Measurements from ENCODE around the gene PTPRC.

Gene PTPRC

DNA sequence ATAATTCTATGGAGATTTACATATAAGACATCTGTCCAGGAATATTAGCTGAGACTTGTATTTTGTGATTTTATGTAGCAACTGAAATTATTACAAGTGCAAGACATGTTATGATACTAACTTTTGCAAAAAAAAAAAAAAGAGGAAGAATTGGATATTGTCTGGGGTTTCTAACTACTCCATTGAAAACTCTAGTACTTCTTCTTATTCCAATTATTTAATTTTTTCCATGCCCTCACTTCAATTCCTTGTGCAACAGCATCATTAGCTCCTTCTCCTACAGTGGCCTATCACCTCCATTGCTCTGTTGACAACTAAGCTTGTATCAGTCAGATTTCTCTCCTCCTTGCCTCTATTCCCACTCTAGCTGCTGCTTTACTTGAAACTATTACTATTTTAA lies 126.6 kb downstream of the PTPRC start:
- DNase-seq: no peak

DNA sequence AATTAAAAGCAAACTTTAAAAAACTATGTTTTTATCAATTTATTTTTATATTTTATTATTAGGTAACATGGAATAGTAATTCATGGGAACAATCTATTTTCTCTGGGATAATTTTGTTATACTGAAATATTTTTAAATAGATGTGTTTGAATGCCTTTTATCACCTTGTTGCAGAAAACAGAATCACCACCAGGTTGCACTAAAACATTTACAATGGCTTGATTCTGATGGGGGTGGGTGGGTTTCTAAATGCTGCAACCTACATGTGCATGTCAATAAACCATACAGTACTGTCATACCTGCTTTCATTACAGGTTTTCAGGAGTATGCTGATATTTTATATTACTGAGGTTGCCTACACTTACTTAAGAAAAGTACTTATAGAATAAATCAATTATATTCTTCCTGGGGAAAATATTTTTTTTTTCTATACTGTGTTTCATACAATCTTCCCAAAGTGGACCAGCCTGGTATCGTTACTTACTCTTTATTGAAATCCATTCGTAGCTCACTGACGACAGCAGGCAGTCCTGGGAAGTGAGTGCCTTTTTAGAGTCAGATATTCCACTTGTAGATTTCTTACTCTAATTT lies 132.8 kb downstream of the PTPRC start:
- peak; percentile 21 for DNase-seq

DNA sequence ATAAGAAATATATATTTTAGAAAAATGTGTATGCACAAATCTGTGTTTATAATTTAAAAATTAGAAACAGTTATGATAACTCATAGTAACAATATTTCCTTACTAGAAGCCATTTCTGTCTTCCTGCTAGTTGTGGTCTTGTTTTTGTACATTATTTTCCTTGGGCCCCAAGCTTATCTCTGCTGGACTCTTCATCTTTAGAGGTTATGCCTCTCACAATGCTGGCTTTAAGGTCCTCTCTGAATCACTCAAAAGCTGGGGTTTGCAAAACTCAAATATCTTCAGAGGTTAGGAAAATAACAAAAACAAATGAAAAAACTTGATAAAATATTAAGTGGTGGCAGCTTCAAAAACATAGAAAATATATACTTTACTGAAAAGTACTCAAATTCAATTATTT lies 133.8 kb downstream of the PTPRC start:
- no peak for DNase-seq

- DNase-seq: no peak
Observed at GRCh38 chr1:198773030-198773429, 134.2 kb downstream of the PTPRC start.

- DNase-seq: no peak
Observed at GRCh38 chr1:198773523-198773922, 134.7 kb downstream of the PTPRC start.

- DNase-seq: no peak
Observed at GRCh38 chr1:198774421-198774820, 135.6 kb downstream of the PTPRC start.

- no peak for DNase-seq
Observed at GRCh38 chr1:198775606-198776005, 136.8 kb downstream of the PTPRC start.

GRCh38 chr1:198776602-198777029 lies 137.8 kb downstream of the PTPRC start:
- DNase-seq: no peak

GRCh38 chr1:198778049-198778448 lies 139.2 kb downstream of the PTPRC start:
- DNase-seq: no peak

DNA sequence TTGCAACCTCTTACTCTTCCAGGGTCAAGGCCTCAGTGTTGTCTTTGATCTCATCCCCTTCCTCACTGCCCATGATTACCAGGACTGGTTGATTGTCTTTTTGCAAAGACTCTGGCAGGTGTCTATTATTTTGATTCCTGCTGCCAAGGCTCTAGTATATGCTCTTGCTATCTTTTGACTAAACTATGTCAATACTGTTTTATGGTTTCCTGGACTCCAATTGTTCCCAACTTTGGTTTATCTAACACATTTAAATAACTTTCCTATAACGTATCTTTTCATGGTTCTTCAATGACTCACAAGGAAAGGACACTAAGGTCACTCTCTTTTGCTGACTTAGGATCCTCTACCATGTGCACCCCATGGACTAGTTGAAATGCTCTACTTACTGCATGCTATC lies 141.5 kb downstream of the PTPRC start:
- DNase-seq: no peak

DNA sequence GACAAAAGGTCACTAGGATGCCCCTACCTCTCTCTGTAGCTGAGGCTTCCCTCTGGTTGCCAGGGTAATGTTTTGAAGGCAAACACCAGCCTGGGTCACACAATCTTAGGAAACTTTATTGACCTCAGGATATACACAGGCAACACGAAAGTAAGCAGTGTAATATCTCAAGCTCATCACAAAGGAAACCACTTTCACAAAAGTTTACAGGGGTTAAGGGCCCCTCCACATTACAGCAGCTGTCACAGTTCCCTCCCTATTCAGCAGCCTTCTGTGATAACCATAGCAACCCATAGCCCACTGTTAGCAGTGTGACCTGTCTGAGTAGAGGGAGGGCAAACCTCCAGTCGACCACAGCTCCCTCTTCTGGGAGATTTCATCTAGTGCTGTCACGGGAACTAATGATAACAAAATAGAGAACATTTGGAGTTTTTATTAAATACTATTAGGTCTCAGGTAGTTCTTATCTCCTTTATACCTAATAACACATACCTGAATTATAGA lies 149.8 kb downstream of the PTPRC start:
- peak; percentile 53 for DNase-seq

DNA sequence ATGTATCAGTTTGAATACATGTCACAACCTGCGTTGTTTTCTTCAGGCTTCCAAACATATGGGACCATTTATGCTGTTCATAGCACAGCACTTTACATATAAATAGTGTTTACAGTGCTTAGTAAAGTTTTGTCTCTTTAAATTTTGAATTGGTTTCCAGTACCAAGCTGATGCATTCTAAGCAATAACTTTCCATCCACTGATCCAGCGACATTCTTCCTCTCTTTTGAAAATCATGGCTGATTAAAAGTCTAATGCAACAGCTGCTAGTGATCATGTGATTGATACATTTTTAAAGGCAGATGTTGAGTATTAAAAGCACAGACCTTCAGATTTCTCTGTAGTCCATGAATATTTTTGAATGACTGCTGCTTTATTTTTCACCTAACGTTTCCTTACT lies 154.9 kb downstream of the PTPRC start:
- DNase-seq: no peak

- DNase-seq: no peak
Observed at GRCh38 chr1:198794498-198794897, 155.7 kb downstream of the PTPRC start.

GRCh38 chr1:198797656-198798055 lies 158.8 kb downstream of the PTPRC start:
- no peak for DNase-seq

- no peak for DNase-seq
Observed at GRCh38 chr1:198798923-198799386, 160.1 kb downstream of the PTPRC start.

DNA sequence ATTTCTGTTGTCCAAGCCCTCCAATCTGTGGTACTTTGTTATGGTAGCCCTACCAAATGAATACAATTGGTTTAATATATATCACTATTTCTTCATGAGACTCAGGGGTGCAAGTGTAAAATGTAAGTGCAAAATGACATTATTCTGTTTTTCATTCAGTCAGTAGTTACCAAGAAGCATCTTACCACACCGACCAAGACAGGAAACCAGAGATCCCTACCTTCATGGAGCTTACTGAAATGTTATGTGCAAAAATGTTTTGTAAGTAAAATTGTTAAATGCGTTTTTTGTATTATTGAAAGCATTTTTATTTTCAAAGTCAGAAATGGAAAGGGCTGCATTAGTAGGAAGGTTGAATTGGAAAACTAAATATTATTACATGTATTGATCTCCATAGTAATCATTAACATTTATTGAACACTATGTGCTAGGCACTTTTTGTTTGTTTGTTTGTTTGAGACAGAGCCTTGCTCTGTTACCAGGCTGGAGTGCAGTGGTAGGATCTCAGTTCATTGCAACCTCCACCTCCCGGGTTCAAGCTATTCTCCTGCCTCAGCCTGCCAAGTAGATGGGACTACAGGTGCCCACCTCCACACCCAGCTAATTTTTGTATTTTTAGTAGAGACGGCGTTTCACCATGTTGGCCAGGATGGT lies 166.8 kb downstream of the PTPRC start:
- DNase-seq: no peak

- no peak for DNase-seq
Observed at GRCh38 chr1:198806861-198807260, 168.0 kb downstream of the PTPRC start.

All from CD4-positive, alpha-beta T cell treated with Interleukin-12 subunit alpha and Interleukin-12 subunit beta, for 1 hour (primary cell).